GM19397 (cell line): ENCODE measurements around the gene EFEMP2.

Experiments used
- ATAC-seq: cut with Tn5 transposase; IDR thresholded peaks from one replicate; pipeline ENCODE4 v1.9.1; 2021; ENCODE audit warnings: mild to moderate bottlenecking, moderate library complexity; ENCODE audit not compliant: unreplicated experiment

The EFEMP2 gene

DNA sequence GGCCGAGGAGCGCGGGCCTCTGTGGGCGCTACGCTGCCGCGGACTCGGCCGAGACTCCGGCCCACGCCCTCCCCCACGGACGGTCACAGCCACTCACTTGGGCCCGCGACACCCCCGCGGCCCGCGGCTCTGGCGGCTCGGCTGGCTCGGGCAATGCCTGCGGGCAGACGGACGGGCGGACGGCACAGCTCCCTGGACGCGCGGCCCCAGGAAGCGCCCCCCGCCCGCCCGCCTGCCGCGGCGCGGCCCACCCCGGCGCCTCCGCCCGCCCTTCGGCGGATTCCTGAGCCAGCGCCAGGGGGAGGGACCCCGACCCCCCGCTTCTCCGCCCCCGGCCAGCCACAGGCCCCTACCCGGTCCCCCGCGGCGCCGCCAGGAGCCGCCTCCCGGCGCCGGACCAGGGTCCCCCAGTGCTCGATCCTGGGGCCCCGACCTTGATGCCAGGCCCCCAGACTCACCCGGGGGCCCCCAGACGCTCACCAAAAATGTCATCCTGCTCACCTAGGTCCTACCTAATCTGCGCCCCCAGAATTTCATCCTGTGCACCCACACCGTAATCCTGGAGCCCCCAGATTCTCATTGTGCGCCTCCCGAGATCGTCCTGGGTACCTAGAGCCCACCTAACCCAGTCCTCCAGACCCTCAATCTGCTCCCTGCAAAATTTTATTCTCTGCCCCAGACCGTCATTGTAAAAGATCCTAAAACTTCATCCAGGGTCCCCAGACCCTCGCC is at the start of gene EFEMP2:
TSS of gene EFEMP2 (minus strand) at position 215 of the 732 bp plus-strand sequence. CDS start 446 bp downstream, outside the sequence.
- ATAC-seq = no peak

DNA sequence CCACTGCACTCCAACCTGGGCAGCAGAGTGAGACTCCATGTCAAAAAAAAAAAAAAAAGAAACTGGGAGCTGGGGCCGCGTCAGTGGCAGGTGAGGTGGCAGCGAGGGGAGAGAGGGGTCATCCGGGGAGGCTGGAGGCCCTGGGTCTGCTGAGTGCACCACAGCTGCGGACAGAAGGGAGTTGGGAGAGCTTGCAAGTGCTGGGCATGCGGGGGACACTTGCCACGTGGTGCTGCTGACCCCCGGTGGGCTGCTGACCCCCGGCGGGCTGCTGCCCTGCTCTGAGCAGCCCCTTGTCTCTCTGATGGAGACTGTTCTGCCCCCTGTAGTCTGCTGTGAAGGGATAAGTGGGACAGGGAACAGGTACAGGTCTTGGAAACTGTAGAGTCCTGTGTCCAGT is 49.3 kb upstream of the EFEMP2 start:
- ATAC-seq = no peak

DNA sequence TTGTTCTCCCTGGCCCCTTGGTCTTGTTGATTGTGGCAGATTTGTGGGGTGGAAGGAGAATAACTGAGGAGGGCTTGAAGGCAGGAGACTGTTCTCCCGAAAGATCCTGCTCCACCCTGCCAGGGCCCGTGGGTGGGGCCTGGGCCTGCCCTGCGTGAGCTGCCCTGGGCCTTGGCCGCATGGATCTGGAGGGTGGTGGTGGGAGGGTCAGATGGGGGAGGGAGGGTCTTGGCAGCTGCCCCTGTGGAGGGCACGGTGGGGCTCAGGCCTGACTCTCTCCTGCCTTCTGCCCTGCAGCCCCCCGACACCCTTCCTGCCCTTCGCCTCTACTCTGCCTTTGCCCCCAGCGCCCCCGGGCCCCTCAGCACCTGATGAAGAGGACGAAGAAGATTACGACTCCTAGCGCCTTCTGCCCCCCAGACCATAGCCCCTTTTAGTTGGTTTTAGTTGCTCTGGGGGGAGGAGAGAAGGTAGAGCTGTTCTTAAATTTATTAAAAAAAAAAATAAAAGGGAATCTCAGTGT is 48.5 kb upstream of the EFEMP2 start:
- no peak for ATAC-seq

DNA sequence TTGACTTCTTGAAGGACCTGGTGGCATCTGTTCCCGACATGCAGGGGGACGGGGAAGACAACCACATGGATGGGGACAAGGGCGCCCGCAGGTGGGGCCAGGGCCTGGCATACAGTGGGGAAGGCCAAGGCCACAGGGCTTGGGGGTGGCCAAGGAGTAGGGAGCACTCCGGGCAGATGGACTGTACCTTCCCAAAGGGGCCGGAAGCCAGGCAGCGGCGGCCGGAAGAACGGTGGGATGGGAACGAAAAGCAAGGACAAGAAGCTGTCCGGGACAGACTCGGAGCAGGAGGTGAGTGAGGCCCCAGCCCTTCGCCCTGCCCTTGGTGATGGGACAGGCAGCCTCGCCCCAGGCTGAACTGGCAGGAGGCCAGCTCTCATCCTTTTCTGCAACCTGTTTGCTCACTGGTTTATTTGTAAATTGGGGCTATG is 47.8 kb upstream of the EFEMP2 start:
- ATAC-seq = no peak

DNA sequence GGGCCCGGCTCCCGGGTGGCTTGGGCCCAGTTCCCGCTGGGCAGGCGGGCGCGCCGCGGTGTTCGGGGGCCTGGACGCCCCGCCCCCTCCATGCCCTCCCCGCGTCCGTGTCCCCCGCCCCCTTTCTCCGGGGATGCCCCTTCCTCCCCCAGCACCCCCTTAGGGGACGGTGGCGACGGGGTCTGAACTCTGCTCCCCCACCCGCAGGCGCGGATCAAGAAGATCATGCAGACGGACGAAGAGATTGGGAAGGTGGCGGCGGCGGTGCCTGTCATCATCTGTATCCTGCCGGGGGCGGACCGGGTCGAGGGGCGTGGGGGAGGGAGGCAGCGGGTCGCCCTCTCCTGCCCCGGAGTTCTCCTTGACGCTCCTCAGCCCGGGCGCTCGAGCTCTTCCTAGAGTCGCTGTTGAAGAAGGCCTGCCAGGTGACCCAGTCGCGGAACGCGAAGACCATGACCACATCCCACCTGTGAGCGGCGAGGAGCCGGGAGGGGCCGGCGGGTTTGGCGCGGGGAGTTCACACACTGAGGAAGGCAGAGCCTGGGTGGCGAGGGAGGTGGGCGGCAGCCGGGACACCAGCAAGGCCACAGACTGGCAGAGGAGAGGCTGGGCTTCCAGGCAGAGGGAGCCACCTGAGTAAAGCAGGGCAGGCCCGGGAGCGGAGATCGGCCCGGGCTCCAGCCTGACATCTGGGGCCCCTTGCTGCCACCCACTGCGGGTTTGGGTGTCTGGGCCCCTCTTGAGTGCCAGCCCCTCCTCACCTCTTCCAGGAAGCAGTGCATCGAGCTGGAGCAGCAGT is 47.2 kb upstream of the EFEMP2 start:
- ATAC-seq = peak; percentile 45

GRCh38 chr11:65919141-65919572 is 46.6 kb upstream of the EFEMP2 start, which contains the start of gene DRAP1:
Gene DRAP1 (plus strand): TSS chr11:65919426. CDS start chr11:65919502, 76 bp downstream.
- peak; percentile 85 for ATAC-seq

DNA sequence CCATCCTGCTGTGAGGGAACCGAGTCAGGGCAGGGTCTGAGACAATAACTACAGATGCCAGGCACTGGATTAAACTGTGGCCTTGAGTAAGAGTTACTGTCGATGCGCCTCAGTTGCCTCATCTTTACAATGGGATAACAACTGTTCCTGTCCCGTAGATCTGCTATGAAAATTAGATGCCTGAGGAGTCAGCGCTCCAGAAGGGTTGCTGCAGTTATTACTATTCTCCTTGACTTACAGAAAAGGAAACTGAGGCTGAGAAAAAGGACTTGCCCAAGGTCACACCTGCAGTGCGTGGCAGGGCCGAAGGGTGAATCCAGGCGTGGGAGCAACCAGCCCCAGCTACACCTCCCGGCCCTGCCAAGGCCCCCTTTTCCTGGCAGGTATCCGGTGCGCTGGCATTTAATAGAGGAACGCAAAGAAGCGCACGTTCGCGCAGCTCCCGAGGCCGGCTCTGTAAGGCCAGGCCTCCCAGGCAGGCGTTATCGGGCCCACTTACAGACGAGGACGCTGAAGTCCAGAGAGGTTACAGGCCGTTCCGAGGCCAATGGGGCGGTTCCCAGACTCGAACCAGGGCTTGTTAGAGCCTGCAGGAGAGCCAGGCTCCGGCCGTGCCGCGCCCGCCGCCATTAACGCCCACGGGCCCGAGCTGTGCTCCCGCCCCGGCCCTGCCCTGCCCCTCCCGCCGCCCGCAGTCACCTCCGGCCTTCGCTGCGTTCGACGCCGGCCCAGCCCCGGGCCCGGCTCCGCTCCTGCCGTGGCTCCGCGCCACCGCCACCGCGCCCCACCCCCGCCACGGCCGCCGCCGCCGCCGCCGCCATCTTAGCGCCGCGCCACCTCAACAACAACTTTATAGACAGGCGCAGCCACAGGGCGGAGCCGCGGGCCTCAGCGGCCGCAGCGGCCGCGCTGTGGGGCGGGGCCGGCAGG is 45.9 kb upstream of the EFEMP2 start, which contains the start of gene C11orf68:
TSS of gene C11orf68 (minus strand) at position 852 of the 930 bp plus-strand sequence. CDS start at position 821, 31 bp downstream.
- peak; percentile 49 for ATAC-seq

- no peak for ATAC-seq
These were observed 45.0 kb upstream of the EFEMP2 start for GRCh38 chr11:65917434-65918210.

DNA sequence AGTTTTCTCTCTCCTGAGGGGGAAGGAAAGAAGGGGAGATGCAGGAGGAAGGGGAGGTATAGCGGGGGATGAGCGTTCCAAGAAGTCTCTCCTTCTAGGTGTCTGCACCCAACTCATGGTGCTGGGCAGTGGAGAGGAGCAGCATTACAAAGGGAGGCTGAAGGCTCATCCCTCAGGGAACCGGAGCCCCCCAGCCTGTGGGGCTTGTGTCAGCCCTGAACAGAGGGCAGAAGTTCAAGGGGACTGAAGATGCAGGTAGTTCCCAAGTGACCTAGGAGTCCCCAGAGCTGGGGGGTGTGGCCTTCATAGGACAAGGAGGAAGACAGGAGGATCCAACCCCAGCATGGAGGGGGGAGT is 44.5 kb upstream of the EFEMP2 start:
- no peak for ATAC-seq

- ATAC-seq = no peak
These were observed 43.8 kb upstream of the EFEMP2 start for GRCh38 chr11:65916391-65916790.

GRCh38 chr11:65915821-65916251 is 43.2 kb upstream of the EFEMP2 start:
- no peak for ATAC-seq

DNA sequence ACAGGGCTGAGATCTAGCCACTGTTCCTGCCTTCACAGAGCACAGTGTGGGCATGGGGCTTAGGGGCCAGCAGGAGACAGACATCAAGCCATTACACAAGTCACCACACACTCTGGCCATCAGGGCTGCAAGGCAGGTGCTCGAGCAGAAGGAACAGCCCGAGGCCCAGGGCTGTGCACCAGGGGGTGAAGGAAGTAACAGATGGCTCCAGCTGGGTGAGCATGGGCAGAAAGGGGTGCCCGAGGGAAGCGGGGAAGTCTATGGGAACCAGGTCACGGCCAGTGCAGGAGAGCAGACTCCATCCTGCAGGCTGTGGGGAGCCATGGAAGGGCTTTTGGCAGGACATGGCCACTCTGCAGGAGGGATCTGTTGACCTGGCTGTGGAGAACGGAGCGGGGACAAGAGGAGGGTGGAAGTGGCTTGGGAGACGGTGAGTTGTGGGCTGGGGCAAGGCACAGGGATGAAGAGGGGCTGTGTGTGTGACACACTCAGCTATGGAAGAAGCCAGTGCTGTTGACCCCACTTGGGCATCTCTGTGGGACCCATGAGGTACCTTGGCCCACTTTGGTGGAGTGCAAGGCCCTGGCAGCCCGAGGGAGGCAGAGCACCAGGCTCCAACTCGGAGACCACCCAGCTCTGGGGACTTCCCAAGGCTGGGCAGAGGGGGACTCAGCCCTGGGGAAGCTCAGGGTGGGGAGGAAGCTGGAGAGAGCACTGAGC is 42.7 kb upstream of the EFEMP2 start:
- no peak for ATAC-seq

DNA sequence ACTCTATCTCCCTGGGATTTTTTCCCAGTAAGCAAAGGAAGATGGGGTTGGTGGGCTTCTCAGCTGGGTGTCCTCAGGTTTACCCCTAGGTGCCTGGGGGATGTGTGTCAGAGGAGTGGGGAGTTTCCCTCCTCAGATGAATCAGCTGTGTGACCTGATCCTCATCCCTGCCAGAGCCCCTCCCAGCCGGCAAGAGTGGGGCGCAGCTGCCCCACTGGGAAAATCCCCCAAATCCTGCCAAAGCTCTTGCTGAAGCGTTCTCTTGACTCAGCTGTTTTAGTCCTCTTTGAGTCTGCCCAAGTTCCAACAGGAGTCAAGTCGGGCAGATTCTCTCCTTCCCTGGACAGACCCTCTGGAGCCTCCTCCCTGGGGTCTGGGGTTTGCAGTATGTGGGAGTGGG is 40.2 kb upstream of the EFEMP2 start:
- no peak for ATAC-seq

DNA sequence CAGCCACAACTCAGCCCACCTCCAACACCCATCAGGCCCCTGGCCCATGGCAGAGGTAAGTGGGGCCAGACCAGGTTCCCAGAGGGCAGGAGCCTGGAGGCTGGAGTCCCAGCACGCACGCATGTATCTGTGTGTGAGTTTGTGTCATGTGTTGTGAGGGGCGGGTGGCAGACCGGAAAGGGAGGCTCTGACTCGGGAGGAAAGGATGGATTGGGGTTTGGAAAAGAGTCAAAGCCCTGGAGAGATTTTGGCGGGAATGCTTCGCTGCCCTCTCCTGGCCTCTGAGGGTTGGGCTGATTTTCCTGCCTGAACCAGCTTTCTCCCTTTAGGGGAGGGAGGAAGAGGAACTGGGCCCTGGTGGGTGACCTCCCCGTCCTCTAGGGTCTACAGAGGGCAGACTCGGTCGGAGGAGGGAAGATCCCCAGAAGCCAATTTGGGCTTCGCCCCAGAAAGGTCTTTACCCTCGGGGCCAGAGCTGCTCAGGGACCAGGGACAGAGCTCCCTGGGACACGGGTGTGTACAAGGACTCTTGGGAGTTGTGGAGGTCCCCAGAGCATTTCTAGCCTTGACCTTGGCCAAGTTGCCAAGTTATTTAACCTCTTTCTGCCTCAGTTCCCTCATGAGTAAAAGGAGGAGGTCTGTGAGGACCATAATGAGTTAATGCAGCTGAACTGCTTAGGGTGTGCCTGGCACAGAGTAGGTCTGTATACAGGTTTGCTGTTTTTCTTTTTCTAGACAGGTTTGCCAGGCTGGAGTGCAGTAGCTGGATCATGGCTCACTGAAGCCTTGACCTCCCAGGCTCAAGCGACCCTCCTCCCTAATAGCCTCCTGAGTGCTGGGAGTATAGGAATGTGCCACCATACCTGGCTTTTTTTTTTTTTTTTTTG is 39.3 kb upstream of the EFEMP2 start:
- ATAC-seq = no peak

DNA sequence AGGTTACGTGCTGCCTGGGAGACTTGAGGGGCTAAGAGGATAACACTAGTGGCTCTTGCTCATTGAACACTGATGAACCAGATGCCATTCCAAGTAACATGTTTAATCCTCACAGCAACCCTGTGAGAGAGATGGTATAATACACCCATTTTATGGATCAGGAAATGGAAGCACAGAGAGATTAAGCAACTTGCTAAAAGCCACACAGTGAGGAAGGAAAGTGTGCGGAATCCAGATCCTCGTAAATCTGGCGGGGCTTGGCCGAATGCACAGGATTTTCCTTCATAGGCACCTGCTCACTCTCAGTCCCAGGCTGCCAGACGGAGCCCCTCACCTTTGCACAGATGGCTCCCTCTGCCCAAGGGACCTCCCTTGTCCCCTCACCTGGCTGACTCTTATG is 35.3 kb upstream of the EFEMP2 start:
- no peak for ATAC-seq

GRCh38 chr11:65906602-65907001 is 34.0 kb upstream of the EFEMP2 start:
- no peak for ATAC-seq

GRCh38 chr11:65903715-65904114 is 31.1 kb upstream of the EFEMP2 start:
- ATAC-seq = no peak

GRCh38 chr11:65903068-65903481 is 30.5 kb upstream of the EFEMP2 start:
- ATAC-seq = no peak
